Nephron (organoid): ENCODE results near the gene ZC3H12D.

Experiments used
- H3K27ac Mint-ChIP-seq, 3 experiments: 2 replicates each; pipeline ENCODE4 v1.8.0; 2020; ENCODE audit warnings: mixed read lengths in 3 of 3, mild to moderate bottlenecking in 2 of 3, moderate library complexity in 1 of 3
- H3K27me3 Mint-ChIP-seq: 2 replicates; pipeline ENCODE4 v1.8.0; 2021; ENCODE audit warnings: low read depth, mild to moderate bottlenecking, moderate library complexity, mixed read lengths
- H3K36me3 Mint-ChIP-seq: 2 replicates; pipeline ENCODE4 v1.8.0; 2020; ENCODE audit warnings: low read depth, mixed read lengths
- H3K4me1 Mint-ChIP-seq: 2 replicates; pipeline ENCODE4 v1.8.0; 2020; ENCODE audit warnings: mixed read lengths
- H3K4me3 Mint-ChIP-seq, 3 experiments: 2 replicates each; pipeline ENCODE4 v1.8.0; 2020; ENCODE audit warnings: mild to moderate bottlenecking in 3 of 3, mixed read lengths in 3 of 3, moderate library complexity in 2 of 3
- H3K9me3 Mint-ChIP-seq: 2 replicates; pipeline ENCODE4 v1.8.0; 2020; ENCODE audit warnings: mixed read lengths
- CTCF ChIP-seq, 3 experiments: fragments of 200-600 bp; sonication (generic); IDR thresholded peaks; one replicate each; pipeline ENCODE4 v1.5.0; 2021; ENCODE audit warnings: antibody characterized with exemption in 3 of 3; ENCODE audit not compliant: unreplicated experiment in 3 of 3

Gene ZC3H12D

GRCh38 chr6:149474108-149474935 lies 10.5 kb downstream of the ZC3H12D start:
- Mint-ChIP-seq H3K27ac (no peak overlapping the region), H3K4me3 (no peak overlapping the region)
- no peak for TF ChIP-seq CTCF (IDR thresholded peaks at IDR 0.05; ENCODE audit: unreplicated experiment in 3 of 3)

GRCh38 chr6:149473080-149474052 lies 11.4 kb downstream of the ZC3H12D start:
- Mint-ChIP-seq H3K4me1 (peaks cover 8% of the 10 kb centered on the region), H3K9me3 (no peaks in the 10 kb centered on the region), H3K4me3 (no peak overlapping the region), H3K27me3 (peaks cover 20% of the 10 kb centered on the region), H3K27ac (no peak overlapping the region), H3K36me3 (no peaks in the 10 kb centered on the region)
- no peak for TF ChIP-seq CTCF (IDR thresholded peaks at IDR 0.05; ENCODE audit: unreplicated experiment in 3 of 3)

More at GRCh38 chr6:149474108-149474935, 10.5 kb downstream of the ZC3H12D start:
- peaks cover 8% of the 10 kb centered on the region for H3K4me1 Mint-ChIP-seq
- H3K27me3 Mint-ChIP-seq, result peaks cover 21% of the 10 kb centered on the region
- H3K36me3 Mint-ChIP-seq, result no peaks in the 10 kb centered on the region
- H3K9me3 Mint-ChIP-seq, result no peaks in the 10 kb centered on the region

GRCh38 chr6:149472241-149472640 lies 12.6 kb downstream of the ZC3H12D start:
- TF ChIP-seq CTCF (IDR thresholded peaks at IDR 0.05; ENCODE audit: unreplicated experiment in 3 of 3), result no peak
- peaks cover 30% of the 10 kb centered on the region for H3K27me3 Mint-ChIP-seq
- H3K36me3 Mint-ChIP-seq, result no peaks in the 10 kb centered on the region
- no peak overlapping the region for H3K27ac Mint-ChIP-seq
- H3K9me3 Mint-ChIP-seq, result no peaks in the 10 kb centered on the region
- no peak overlapping the region for H3K4me3 Mint-ChIP-seq
- peaks cover 8% of the 10 kb centered on the region for H3K4me1 Mint-ChIP-seq

- Mint-ChIP-seq H3K36me3 (no peaks in the 10 kb centered on the region), H3K9me3 (no peaks in the 10 kb centered on the region), H3K4me1 (peaks cover 8% of the 10 kb centered on the region), H3K27ac (no peak overlapping the region), H3K4me3 (no peak overlapping the region), H3K27me3 (peaks cover 31% of the 10 kb centered on the region)
- TF ChIP-seq CTCF (IDR thresholded peaks at IDR 0.05; ENCODE audit: unreplicated experiment in 3 of 3), result no peak
Observed at GRCh38 chr6:149471801-149472200, 13.0 kb downstream of the ZC3H12D start.

- Mint-ChIP-seq H3K27me3 (peaks cover 31% of the 10 kb centered on the region), H3K4me3 (no peak overlapping the region), H3K36me3 (no peaks in the 10 kb centered on the region), H3K27ac (no peak overlapping the region), H3K9me3 (no peaks in the 10 kb centered on the region), H3K4me1 (peaks cover 8% of the 10 kb centered on the region)
- TF ChIP-seq CTCF (IDR thresholded peaks at IDR 0.05; ENCODE audit: unreplicated experiment in 3 of 3), result no peak
Observed at GRCh38 chr6:149470948-149471347, 13.9 kb downstream of the ZC3H12D start.
